Muscle layer of duodenum (tissue), 2 donors: ENCODE measurements around the gene CLTB.

Experiments
- H3K27ac ChIP-seq: one replicate; pipeline ENCODE4 v1.7.0; 2013; ENCODE audit warnings: mild to moderate bottlenecking, low read length
- H3K27me3 ChIP-seq: one replicate; pipeline ENCODE4 v1.7.0; 2013; ENCODE audit warnings: low read depth, mild to moderate bottlenecking, control low read depth, low read length
- H3K36me3 ChIP-seq, 2 donors: one replicate each; pipeline ENCODE4 v1.7.0; 2013; ENCODE audit warnings: low read length in 2 of 2, control low read depth in 1 of 2, mild to moderate bottlenecking in 1 of 2; ENCODE audit not compliant: insufficient read depth in 2 of 2, control insufficient read depth in 1 of 2
- H3K4me1 ChIP-seq, 2 donors: one replicate each; pipeline ENCODE4 v1.7.0; 2013; ENCODE audit warnings: low read length in 2 of 2, mild to moderate bottlenecking in 2 of 2, control low read depth in 1 of 2, moderate library complexity in 1 of 2; ENCODE audit not compliant: insufficient read depth in 2 of 2, control insufficient read depth in 1 of 2
- H3K4me3 ChIP-seq, 2 donors: one replicate each; pipeline ENCODE4 v1.7.0; 2013; ENCODE audit warnings: low read length in 2 of 2, low read depth in 1 of 2, mild to moderate bottlenecking in 1 of 2
- H3K9me3 ChIP-seq, 2 donors: one replicate each; pipeline ENCODE4 v1.7.0; 2013; ENCODE audit warnings: low read length in 2 of 2, control low read depth in 1 of 2, mild to moderate bottlenecking in 1 of 2; ENCODE audit not compliant: control insufficient read depth in 1 of 2
- donor health status: healthy.

Gene CLTB

DNA sequence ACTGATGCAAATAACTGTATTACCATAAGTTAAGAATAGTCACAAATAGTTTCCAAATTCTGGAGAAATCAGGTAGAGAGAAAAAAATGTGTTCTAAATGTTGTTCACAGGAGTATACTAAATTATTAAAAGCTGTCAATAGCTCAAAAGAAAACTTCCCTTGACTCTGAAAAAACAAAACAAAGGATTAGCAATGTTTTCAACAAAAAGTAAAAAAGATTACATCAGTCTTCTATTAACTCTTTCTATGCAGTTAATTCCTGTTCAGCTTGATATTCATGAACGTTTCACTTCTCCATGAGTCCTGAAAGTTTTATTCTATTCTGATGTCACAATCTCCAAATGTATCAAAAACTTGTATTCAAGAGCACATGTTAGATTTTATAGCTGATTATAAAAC is 9.5 kb upstream of the CLTB start:
- Histone ChIP-seq H3K27ac (no peak overlapping the region), H3K36me3 (no peaks in the 10 kb centered on the region), H3K27me3 (no peaks in the 10 kb centered on the region), H3K4me1 (no peaks in the 10 kb centered on the region), H3K9me3 (no peaks in the 10 kb centered on the region), H3K4me3 (no peak overlapping the region)

DNA sequence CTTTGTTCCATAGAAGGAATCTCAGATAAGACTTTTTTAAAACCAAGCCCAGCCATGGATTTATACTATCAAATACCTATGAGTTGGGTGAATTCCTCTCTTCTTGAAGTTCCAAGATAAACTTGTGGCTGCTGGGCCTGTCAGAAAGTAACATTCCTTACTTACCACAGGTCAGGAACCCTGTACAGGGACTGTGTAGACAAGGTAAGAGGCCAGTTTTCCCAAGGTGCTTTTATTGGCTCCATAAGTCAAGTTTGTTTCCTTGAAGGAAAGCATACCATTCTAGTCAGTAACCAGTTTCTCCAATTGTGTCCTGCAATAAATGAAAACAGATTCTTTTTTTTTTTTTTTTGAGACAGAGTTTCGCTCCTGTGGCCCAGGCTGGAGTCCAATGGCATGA is 8.8 kb upstream of the CLTB start:
- Histone ChIP-seq H3K27me3 (no peaks in the 10 kb centered on the region), H3K27ac (no peak overlapping the region), H3K9me3 (no peaks in the 10 kb centered on the region), H3K4me1 (no peaks in the 10 kb centered on the region), H3K4me3 (no peak overlapping the region), H3K36me3 (no peaks in the 10 kb centered on the region)

DNA sequence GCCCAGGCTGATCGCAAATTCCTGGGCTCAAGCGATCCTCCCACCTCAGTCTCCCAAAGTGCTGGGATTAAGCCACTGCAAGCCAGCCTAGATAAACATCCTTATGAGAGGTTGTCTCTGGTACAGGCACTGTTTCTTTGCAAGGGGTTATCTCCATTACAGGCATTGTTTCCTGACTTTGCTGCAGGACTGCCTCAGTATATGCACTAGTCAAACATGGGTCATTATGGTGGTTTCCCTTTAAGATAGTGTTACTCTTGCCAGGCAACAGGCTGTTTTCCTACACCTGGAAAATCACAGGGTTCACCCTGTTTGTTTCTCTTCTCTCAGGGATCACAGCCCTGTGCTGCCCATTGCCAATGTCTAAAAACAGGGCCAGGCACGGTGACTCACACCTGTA is 7.8 kb upstream of the CLTB start:
- Histone ChIP-seq H3K27me3 (no peaks in the 10 kb centered on the region), H3K4me3 (no peak overlapping the region), H3K27ac (no peak overlapping the region), H3K9me3 (no peaks in the 10 kb centered on the region), H3K36me3 (no peaks in the 10 kb centered on the region), H3K4me1 (no peaks in the 10 kb centered on the region)

DNA sequence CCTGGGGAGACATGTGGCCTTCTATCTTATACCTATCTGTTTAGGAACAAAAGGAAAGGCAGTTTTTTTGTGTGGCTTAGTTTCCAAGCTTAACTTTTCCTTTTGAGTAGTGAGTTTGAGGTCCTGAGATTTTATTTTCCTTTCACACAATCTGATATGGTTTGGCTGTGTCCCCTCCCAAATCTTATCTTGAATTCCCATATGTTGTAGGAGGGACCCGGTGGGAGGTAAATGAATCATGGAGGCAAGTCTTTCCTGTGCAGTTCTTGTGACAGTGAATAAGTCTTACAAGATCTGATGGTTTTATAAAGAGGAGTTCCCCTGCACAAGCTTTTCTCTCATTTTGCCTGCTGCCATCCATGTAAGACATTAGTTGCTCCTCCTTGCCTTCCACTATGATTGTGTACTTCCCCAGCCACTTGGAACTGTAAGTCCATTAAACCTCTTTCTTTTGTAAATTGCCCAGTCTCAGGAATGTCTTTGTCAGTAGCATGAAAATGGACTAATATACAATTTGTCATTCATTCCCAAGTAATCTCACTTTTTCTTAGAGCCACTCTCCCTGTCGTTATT is 4.7 kb upstream of the CLTB start:
- no peaks in the 10 kb centered on the region for H3K36me3 ChIP-seq
- peaks cover 4 to 8% of the 10 kb centered on the region in 2 donors for H3K4me1 ChIP-seq
- H3K9me3 ChIP-seq, result no peaks in the 10 kb centered on the region
- H3K27me3 ChIP-seq, result no peaks in the 10 kb centered on the region
- H3K4me3 ChIP-seq, result no peak overlapping the region
- H3K27ac ChIP-seq, result no peak overlapping the region

DNA sequence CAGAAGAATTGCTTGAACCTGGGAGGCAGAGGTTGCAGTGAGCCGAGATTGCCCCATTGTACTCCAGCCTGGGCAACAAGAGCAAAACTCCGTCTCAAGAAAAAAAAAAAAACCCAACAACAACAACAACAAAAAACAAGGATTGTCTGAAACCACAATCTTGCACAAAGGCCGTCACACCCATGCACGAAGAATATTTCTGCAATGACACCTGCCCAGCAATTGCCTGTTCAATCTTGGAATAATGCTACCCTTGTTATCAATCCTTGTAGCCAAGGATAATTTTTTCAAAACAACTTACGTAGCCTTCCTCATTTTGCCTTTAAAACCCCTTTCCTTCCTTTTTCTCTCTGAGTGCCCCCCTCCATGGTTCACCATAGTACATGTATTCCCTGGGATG is 3.7 kb upstream of the CLTB start:
- Histone ChIP-seq H3K36me3 (no peaks in the 10 kb centered on the region), H3K4me3 (no peak overlapping the region), H3K9me3 (no peaks in the 10 kb centered on the region), H3K27me3 (no peaks in the 10 kb centered on the region), H3K4me1 (peaks cover 6 to 11% of the 10 kb centered on the region in 2 donors), H3K27ac (no peak overlapping the region)

DNA sequence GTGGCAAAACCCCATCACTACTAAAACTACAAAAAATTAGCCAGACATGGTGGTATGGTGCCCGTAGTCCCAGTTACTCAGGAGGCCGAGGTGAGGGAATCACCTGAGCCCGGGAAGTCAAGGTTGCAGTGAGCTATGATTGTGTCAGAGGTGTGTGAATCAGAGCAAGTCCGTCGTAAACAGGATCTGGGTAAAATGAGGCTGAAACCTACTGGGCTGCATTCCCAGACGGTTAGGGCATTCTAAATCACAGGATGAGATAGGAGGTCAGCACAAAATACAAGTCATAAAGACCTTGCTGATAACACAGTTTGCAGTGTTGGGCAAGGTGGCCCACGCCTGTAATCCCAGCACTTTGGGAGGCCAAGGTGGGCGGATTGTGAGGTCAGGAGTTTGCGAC is 1.9 kb upstream of the CLTB start:
- H3K27me3 ChIP-seq, result no peaks in the 10 kb centered on the region
- H3K36me3 ChIP-seq, result no peaks in the 10 kb centered on the region
- no peak overlapping the region for H3K27ac ChIP-seq
- H3K4me1 ChIP-seq, result peaks cover 21 to 30% of the 10 kb centered on the region in 2 donors
- no peaks in the 10 kb centered on the region for H3K9me3 ChIP-seq
- no peak overlapping the region for H3K4me3 ChIP-seq

DNA sequence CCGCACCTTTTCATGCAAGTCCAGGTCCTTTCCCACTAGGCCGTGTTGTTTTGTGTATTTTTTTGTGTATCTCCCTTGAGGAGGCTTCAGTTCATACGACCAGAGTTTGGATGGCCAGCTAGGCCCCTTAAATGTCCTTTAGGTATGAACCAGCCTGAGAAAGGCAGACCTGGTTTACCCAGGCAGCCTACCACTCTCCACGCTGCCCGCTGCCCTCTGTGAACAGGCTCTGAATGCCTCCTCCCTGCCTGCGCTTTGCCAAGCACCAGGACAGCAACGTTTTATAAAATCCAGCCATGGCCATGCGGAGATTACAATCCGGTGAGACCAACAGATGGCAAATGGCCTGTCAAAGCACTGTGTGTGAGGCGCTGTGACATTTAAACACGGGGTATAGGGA is 626 bp upstream of the CLTB start:
- peaks cover 29 to 41% of the 10 kb centered on the region in 2 donors for H3K4me1 ChIP-seq
- H3K9me3 ChIP-seq, result no peaks in the 10 kb centered on the region
- no peak overlapping the region for H3K27ac ChIP-seq
- H3K4me3 ChIP-seq, result peak overlapping the region; percentile 26 to 55
- H3K36me3 ChIP-seq, result no peaks in the 10 kb centered on the region
- H3K27me3 ChIP-seq, result no peaks in the 10 kb centered on the region

DNA sequence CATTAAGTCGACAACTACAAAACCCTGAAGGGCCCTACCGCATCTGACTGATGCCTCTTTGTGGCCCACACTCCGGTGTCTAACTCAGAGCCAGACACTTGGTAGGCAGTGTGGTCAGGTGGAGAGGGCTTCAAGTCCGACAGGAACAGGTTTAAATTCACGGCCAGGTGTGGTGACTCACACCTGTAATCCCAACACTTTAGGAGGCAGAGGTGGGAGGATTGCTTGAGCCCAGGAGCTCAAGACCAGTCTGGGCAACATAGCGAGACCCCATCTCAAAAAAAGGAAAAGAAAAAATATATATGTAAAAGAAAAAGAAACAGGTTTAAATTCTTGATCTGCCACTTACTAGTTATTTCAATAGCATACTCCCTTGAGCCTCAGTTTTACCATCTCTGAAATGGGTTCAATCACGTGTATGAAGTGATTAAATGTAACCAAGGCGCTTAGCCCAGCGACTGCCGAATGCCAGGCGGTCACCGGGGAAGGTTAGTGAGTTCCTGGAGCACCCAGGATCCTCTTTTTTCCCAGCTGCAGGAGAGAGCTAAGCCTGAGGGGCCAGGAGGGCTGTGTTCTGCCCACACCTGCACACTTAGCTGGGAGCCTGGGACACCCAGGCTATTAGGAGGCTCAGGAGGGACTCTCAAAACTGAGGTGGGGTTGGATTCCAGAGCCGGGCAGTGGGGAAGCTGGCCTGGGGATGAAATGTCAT is 943 bp downstream of the CLTB start:
- Histone ChIP-seq H3K4me3 (peak overlapping the region; percentile 88 to 92), H3K4me1 (peaks cover 29 to 41% of the 10 kb centered on the region in 2 donors), H3K27ac (peak overlapping the region; percentile 87), H3K9me3 (no peaks in the 10 kb centered on the region), H3K27me3 (no peaks in the 10 kb centered on the region), H3K36me3 (peaks cover 0 to 2% of the 10 kb centered on the region in 2 donors)

DNA sequence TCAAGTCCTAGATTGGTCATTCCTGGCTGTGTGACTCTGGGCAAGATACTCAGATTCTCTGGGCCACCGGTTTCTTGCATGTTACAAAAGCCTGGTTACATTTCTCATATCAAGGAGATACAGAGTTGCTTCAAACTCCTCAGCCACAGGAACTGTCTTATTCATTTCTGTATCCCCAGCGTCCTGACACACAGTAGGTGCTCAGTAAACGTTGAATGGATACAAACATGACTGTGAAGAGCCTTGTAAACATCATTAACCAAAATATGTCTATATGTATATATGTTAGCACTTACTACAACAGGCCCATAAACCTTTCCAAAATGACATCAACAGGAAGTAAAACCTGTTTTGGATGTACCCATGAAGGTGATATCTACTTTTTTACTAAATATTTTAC is 1.6 kb downstream of the CLTB start:
- H3K27ac ChIP-seq, result peak overlapping the region; percentile 49
- H3K4me1 ChIP-seq, result peaks cover 29 to 41% of the 10 kb centered on the region in 2 donors
- peak overlapping the region; percentile 88 to 92 for H3K4me3 ChIP-seq

DNA sequence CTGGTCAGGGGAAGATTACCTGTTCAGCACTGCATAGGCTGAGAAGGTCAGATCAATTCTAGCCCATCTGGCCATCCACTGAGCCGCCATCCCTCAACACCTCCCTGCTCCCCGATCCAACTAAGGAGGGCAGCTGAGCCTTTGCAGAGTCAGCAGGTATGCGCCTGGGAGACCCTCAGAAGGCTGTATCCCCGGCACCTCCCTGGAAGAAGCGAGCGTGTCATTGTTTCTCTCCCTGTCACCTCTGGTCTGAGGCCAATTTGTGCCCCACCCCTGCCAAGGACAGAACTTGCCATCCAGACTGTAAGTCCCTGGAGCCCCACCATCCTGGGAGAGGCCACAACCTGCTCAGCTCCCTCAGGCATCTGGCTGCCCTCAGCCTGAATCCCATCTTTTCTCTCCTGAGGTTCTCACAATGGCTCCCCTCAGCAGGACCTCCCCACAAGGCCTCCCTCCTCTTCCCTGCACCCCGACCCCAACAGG is 2.6 kb downstream of the CLTB start:
- no peak overlapping the region for H3K27ac ChIP-seq
- H3K27me3 ChIP-seq, result no peaks in the 10 kb centered on the region
- H3K4me3 ChIP-seq, result peak overlapping the region in 1 of 2 donors; percentile 7
- H3K4me1 ChIP-seq, result peaks cover 29 to 41% of the 10 kb centered on the region in 2 donors
- H3K36me3 ChIP-seq, result peaks cover 9 to 12% of the 10 kb centered on the region in 2 donors
- no peaks in the 10 kb centered on the region for H3K9me3 ChIP-seq

More for the DNA sequence above, 1.6 kb downstream of the CLTB start:
- no peaks in the 10 kb centered on the region for H3K9me3 ChIP-seq
- peaks cover 7 to 9% of the 10 kb centered on the region in 2 donors for H3K36me3 ChIP-seq
- no peaks in the 10 kb centered on the region for H3K27me3 ChIP-seq

DNA sequence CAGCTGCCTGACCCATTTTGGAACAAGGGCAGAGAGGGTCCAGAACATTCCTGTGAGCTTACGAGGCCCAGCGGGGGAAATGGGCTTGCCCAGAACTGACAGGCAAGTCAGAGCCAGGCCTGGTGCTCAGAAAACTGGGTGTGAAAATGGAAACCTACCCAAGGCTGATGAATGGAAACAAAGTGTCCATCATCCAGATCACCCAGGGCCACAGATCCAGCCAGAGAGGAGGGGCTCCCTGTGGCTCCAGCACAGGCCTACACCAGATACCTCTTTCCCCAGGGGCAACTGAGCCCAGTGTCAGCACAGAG is 3.1 kb downstream of the CLTB start:
- H3K4me1 ChIP-seq, result peaks cover 29 to 41% of the 10 kb centered on the region in 2 donors
- H3K4me3 ChIP-seq, result no peak overlapping the region
- H3K36me3 ChIP-seq, result peaks cover 9 to 15% of the 10 kb centered on the region in 2 donors
- no peaks in the 10 kb centered on the region for H3K27me3 ChIP-seq
- no peaks in the 10 kb centered on the region for H3K9me3 ChIP-seq
- no peak overlapping the region for H3K27ac ChIP-seq
